HG03045 (cell line): ENCODE data around the gene MIR17HG.
"Not testable (repeated sequence)": the region's sequence is repeated elsewhere in the genome, so short reads cannot be mapped to it uniquely, and the experiment has no call there.

Experiments used
- ATAC-seq: cut with Tn5 transposase; IDR thresholded peaks from one replicate; pipeline ENCODE4 v1.9.1; 2021; ENCODE audit warnings: mild to moderate bottlenecking, moderate library complexity; ENCODE audit not compliant: unreplicated experiment

MIR17HG gene

GRCh38 chr13:91347202-91347995 lies at the start of gene MIR17HG:
Gene MIR17HG, plus strand, starts transcription at chr13:91347687.
- ATAC-seq: peak; percentile 60

GRCh38 chr13:91298060-91298459 lies 49.4 kb upstream of the MIR17HG start:
- ATAC-seq: no peak

GRCh38 chr13:91302111-91302510 lies 45.4 kb upstream of the MIR17HG start:
- peak; percentile 85 for ATAC-seq

DNA sequence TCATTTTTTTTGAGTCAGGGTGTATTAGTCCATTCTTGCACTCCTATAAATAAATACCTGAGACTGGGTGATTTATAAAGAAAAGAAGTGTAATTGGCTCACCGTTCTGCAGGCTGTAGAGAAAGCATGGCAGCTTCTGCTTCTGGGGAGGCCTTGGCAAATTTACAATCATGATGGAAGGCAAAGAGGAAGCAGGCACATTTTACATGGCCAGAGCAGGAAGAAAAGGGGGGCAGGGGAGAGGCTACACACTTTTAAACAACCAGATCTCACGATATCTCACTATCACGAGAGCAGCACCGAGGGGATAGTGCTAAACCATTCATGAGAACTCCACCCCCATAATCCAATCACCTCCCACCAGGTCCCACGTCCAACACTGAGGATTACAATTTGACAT lies 44.5 kb upstream of the MIR17HG start:
- ATAC-seq: no peak

DNA sequence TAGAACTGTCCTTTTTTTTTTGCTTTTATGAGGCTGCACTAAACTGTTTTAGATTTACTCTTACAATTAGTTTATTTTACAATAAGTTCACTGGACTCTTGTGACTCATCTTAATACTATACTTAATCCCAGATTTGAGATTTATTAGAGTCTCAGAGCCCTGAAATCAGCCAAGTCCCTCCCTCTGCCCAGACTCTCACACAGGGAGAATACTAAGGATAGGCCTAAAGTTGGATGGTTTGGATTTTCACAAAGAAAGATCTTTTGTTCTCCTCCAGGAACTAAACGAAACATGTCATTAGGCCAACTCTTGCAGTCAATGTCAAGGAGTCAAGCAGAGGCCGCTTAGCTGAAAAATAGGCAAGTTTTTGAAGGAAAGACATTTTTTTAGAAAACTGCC lies 42.7 kb upstream of the MIR17HG start:
- ATAC-seq: no peak

GRCh38 chr13:91305652-91306051 lies 41.8 kb upstream of the MIR17HG start:
- ATAC-seq: no peak

DNA sequence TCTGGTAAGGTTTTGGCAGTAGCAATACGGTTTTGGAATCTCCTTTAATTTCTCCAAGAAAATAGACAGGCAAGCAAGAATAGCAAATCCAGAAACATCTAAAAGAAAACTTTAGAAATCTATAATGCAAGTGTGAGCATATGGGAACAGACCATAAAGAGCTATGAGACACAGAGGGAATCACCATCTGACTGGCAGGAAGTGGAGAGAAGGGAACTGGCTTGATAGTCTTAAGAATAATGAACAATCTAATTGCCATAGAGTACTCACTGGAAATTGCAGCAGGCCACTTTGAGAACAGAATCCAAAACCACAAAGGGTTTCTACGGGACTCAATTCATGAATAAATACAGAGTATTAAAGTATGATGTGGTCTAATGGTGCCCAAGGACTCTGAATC lies 39.6 kb upstream of the MIR17HG start:
- ATAC-seq: no peak

GRCh38 chr13:91308299-91308698 lies 39.2 kb upstream of the MIR17HG start:
- ATAC-seq: no peak

GRCh38 chr13:91311491-91311890 lies 36.0 kb upstream of the MIR17HG start:
- no peak for ATAC-seq

DNA sequence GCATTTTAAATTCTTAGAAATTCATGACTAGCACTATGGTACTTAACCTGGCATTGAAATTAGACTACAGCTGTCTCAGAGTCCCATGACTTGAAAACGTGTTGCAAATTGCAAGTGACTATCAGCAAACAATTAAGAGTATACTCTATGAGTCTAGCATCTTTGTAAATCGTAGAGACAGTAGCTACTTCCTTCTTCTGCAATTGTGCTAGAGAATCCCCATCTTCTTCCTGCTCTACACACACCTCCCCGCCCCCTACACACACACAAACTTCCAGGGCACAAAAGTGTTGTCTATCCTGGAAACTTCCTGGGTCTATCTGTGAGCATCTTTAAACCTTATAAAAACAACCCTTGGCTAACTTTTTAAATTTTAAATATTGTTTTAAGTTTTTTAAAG lies 35.2 kb upstream of the MIR17HG start:
- no peak for ATAC-seq

DNA sequence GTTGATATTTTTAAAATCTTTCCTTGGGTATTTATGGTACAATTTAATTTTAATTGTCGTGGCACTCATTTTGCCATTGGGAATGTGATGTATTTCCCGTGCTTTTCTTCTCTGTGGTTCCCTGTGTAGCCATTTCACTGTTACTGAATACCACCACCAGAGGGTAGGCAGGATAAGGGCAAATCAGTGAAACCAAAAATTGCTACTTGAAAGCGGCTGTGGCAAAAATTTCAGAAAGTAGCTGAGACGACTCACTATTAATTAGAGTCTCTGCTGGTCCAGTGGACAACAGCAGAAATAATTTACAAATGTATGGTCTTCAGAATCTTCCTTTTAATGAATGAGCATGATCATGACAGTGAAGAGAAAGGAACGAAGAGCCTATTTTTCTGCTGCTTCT lies 34.4 kb upstream of the MIR17HG start:
- ATAC-seq: peak; percentile 84

- peak; percentile 38 for ATAC-seq
These were observed 33.9 kb upstream of the MIR17HG start for GRCh38 chr13:91313581-91313980.

GRCh38 chr13:91314888-91315287 lies 32.6 kb upstream of the MIR17HG start:
- ATAC-seq: no peak

DNA sequence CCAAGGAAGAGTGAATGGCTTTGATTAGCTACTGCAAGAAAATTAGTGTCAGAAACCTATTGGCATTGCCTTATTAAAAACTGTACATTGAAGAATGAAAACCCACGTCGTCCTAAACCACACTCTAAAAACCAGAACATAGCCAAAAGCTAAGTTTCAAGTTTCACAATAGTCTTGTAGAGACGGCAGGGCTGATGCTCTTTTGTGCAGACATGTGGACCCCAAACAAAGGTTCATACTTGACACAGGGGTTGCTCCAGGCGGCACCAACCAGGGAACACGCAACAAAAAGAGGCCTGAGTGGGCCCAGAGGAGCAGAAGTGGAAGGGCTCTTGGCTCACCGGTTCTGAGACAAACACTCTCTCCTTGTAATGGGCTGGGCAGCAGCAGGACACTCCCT lies 28.6 kb upstream of the MIR17HG start:
- peak; percentile 48 for ATAC-seq

DNA sequence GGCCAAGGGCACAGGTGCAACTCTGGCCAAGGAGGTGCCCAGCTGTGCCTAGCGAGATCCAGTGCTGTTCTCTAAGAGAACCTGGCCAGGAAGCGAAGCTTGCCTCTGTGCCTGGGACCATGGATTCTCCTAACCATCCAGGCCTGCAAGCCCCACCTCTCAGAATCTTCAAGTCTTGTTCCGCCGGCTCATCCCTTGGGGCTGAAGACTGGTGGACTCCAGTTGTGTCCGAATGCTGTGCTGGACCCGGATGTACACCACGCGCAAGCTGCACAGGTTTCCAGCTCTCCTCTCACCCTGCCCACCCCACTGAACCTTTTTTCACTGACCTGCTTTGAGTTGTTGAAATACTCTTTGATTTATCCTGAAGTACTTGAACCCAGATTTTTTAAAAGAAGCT lies 27.5 kb upstream of the MIR17HG start:
- no peak for ATAC-seq

- ATAC-seq: not testable (repeated sequence)
These were observed 26.5 kb upstream of the MIR17HG start for GRCh38 chr13:91320990-91321389.

DNA sequence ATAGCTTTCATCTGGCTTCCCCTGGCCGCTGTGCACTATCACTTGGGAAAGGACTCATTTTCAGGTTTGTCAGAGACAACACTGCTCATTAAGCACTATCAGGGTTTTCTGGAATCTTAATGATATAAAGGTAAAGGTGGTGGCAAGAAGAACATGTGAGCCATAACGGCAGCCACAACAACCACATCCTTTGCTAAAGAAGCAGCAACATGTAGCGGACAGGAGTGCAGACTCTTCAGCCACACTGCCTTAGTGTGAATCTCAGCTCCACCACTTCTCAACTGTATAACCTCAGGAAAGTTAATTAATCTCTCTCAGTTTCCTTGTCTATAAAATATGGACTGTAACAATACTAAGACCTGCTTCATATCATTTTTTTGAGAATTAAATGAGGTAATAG lies 24.1 kb upstream of the MIR17HG start:
- no peak for ATAC-seq

DNA sequence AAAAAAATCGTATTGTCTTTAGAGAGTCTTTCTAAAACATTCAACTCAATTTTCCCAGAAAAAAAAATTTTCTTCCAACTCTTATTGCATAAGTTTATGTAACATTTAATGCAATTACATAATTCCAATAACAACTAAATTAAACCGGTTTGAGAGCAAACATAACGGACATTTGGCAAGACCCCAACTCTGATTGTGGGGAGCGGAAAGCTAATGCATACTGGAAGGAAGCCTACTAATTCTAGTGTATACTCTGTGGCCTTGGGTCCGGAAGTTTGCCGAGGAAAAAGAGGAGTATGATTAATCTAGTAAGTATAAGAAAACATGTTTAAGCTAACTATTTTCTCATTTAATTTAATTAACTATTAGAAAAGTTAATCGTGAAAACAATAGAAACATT lies 21.3 kb upstream of the MIR17HG start:
- ATAC-seq: no peak

GRCh38 chr13:91328726-91329125 lies 18.8 kb upstream of the MIR17HG start:
- no peak for ATAC-seq

DNA sequence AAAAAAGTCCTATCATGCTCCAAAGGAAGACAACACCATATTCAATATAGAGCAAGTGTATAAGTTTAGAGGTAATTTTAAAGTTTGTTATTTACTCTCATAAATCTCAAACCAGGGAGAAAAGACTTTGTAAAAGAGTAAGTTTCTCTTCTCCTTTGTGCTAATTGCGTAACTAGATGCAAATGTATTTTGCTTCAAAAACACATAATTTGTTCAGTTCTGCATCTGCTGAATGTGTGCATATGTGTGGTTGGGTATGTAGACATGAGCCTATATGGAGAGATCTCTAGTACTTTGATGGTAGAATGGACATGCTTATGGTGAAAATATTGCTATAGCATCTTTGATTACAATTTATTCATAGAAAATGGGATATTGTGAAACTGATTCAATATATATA lies 17.8 kb upstream of the MIR17HG start:
- no peak for ATAC-seq

DNA sequence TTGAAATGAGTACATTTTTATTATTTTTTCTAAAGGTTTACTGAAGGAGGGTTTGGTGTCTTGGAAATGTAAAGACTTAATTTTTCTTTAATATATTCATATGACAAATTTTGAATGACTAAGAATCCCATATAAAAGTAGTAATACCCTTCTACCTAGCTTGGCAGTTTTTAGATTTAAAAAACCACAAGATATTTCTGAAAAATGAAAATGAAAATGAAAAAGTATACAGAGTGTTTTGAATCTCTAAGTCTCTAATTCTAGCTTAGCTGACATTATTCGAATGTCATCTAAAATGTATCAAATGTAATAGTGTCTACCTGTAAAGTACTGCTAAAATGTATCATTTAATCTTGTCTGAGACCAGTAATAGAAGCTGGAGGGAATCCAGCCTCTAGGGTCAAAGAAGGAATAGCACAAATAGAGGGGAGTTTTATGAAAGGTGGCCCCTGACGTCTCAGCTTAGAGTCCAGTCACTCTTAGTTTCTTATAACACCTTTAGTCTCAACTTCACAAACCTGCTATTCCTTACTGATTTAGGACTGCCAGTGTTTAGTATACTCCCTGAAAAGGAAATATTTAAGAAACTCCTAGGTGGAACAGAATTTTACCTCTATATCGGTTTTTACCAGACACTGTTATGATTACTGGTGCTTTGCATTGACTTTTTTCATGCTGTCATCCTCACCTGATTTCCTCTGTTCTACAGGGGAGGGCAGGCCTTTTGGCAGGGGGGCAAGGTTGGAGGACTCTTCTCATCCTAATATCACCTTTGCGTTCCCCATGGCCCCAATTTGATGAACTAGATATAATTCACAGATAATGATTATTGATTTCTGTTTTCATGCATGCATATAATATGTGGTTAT lies 16.2 kb upstream of the MIR17HG start:
- peak; percentile 74 for ATAC-seq

DNA sequence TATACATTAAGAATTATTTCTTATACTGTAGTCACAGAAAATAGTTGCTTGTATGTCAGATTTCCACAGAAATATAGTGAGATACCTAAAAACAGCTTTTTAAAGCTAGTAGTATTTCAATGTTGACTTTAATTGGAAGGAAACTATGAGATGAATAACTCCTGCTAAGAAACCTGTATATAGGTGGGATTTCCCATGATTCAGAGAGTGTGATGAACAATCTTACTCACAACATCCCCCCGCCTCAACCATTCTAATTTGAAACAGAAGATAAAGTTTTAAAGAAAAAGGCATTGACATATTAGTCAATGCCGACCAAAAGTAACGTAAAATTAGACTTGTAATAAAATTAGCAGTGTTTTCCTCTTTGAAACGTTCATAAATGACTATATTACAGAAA lies 1.4 kb upstream of the MIR17HG start:
- no peak for ATAC-seq
